NB4 (cell line): ENCODE measurements around the gene PNPLA2.

ENCODE experiments used
- TF ChIP-seq, protein P1 (sequence below): IDR thresholded peaks from one replicate; pipeline ENCODE4 v1.5.1; 2012; ENCODE audit warnings: low read depth, low read length
- TF ChIP-seq, protein P2 (sequence below): IDR thresholded peaks from 2 replicates; pipeline ENCODE4 v1.6.1; 2011; ENCODE audit warnings: low read depth, low read length

GRCh38 chr11:810040-810567 lies 8.6 kb upstream of the PNPLA2 start:
- TF ChIP-seq, protein P1, sequence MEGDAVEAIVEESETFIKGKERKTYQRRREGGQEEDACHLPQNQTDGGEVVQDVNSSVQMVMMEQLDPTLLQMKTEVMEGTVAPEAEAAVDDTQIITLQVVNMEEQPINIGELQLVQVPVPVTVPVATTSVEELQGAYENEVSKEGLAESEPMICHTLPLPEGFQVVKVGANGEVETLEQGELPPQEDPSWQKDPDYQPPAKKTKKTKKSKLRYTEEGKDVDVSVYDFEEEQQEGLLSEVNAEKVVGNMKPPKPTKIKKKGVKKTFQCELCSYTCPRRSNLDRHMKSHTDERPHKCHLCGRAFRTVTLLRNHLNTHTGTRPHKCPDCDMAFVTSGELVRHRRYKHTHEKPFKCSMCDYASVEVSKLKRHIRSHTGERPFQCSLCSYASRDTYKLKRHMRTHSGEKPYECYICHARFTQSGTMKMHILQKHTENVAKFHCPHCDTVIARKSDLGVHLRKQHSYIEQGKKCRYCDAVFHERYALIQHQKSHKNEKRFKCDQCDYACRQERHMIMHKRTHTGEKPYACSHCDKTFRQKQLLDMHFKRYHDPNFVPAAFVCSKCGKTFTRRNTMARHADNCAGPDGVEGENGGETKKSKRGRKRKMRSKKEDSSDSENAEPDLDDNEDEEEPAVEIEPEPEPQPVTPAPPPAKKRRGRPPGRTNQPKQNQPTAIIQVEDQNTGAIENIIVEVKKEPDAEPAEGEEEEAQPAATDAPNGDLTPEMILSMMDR: no peak
- TF ChIP-seq, protein P2, sequence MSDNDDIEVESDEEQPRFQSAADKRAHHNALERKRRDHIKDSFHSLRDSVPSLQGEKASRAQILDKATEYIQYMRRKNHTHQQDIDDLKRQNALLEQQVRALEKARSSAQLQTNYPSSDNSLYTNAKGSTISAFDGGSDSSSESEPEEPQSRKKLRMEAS: no peak
